BLaER1 (cell line): ENCODE data around the gene FNDC1.

Experiments
- H3K27ac ChIP-seq: shearing (Covaris generic); formaldehyde crosslinking; 2 replicates; pipeline ENCODE4 v1.8.1; 2022
- H3K27me3 ChIP-seq: shearing (Covaris generic); formaldehyde crosslinking; 2 replicates; pipeline ENCODE4 v1.8.1; 2022
- H3K36me3 ChIP-seq: shearing (Covaris generic); formaldehyde crosslinking; 2 replicates; pipeline ENCODE4 v1.8.1; 2022
- H3K4me1 ChIP-seq: shearing (Covaris generic); formaldehyde crosslinking; 2 replicates; pipeline ENCODE4 v1.8.1; 2022
- H3K4me2 ChIP-seq: shearing (Covaris generic); formaldehyde crosslinking; 2 replicates; pipeline ENCODE4 v1.8.1; 2022
- H3K4me3 ChIP-seq: shearing (Covaris generic); formaldehyde crosslinking; 2 replicates; pipeline ENCODE4 v1.8.1; 2022
- H3K9ac ChIP-seq: shearing (Covaris generic); formaldehyde crosslinking; 2 replicates; pipeline ENCODE4 v1.8.1; 2022
- H3K9me3 ChIP-seq: shearing (Covaris generic); formaldehyde crosslinking; 2 replicates; pipeline ENCODE4 v1.8.1; 2022
- H4K20me1 ChIP-seq: shearing (Covaris generic); formaldehyde crosslinking; 2 replicates; pipeline ENCODE4 v1.8.1; 2022
- Cebpa-rat ChIP-seq: shearing (Covaris generic); IDR thresholded peaks from 2 replicates; pipeline ENCODE4 v1.8.1; 2022

The FNDC1 gene

GRCh38 chr6:159131709-159132108 lies 37.5 kb upstream of the FNDC1 start:
- Histone ChIP-seq H3K9ac (no peak overlapping the region), H3K27me3 (no peaks in the 10 kb centered on the region), H3K4me3 (no peak overlapping the region), H4K20me1 (no peaks in the 10 kb centered on the region), H3K27ac (no peak overlapping the region), H3K9me3 (no peaks in the 10 kb centered on the region), H3K36me3 (no peaks in the 10 kb centered on the region), H3K4me2 (no peak overlapping the region), H3K4me1 (no peaks in the 10 kb centered on the region)
- no peak for TF ChIP-seq Cebpa-rat

DNA sequence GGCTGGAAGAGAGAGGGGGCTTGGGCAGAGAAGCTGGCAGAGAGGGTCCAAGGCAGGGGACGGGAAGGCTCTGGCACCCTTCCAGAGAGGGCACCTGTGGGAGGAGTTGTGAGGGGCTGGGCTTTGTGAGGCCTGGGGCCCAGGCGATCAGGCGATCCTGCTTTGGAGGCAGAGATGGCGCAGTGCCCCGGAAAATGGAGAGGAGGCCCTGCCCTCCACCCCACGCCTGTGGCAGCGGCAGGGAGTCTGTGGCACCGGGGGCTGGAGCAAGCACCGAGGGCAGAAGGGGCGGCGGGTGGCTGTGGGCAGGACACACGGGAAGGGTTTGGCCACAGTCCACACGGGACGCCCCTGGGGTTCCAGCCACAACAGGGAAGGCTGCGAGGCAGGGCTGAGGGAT lies 36.5 kb upstream of the FNDC1 start:
- Histone ChIP-seq H3K9ac (no peak overlapping the region), H3K36me3 (no peaks in the 10 kb centered on the region), H3K27me3 (no peaks in the 10 kb centered on the region), H3K27ac (no peak overlapping the region), H3K4me1 (no peaks in the 10 kb centered on the region), H3K4me2 (no peak overlapping the region), H3K4me3 (no peak overlapping the region), H4K20me1 (no peaks in the 10 kb centered on the region), H3K9me3 (no peaks in the 10 kb centered on the region)
- no peak for TF ChIP-seq Cebpa-rat

DNA sequence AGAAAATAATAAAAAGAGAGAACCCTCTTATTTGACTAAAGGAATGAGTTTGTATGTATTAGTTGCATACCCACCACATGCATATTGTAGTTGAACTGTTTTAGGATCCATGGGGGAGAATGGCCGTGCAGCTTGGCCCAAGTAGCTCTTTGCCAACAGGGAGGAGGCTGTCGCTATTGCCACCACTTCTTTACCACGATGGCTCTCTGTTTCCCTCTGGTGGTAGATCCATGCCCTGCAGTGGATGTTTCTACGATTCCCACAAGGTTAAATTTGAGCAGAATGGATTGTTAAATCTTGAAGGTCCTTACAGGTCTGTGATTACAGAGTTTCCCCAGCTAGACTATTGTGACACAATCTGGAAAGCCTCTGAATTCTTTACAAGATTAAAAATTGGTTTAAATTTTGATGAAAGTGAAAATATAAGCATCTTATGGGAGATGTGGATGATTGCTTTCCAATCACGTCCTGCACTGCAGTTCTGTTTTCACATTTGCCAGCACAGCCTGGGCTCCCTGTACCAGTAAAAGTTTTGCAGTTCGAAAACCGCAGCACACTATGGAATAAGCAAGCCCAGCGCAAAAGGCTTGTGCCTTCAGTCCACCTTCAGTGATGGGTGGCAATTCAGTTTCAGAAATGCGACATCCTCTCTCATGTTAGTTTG lies 34.4 kb upstream of the FNDC1 start:
- H3K4me1 ChIP-seq = no peaks in the 10 kb centered on the region
- no peaks in the 10 kb centered on the region for H3K36me3 ChIP-seq
- TF ChIP-seq Cebpa-rat = no peak
- H3K4me3 ChIP-seq = no peak overlapping the region
- H3K4me2 ChIP-seq = no peak overlapping the region
- H3K9me3 ChIP-seq = no peaks in the 10 kb centered on the region
- H3K9ac ChIP-seq = no peak overlapping the region
- no peaks in the 10 kb centered on the region for H3K27me3 ChIP-seq
- H4K20me1 ChIP-seq = no peaks in the 10 kb centered on the region
- H3K27ac ChIP-seq = no peak overlapping the region

- H3K27me3 ChIP-seq = no peaks in the 10 kb centered on the region
These were observed 31.5 kb upstream of the FNDC1 start for GRCh38 chr6:159137676-159138075.

DNA sequence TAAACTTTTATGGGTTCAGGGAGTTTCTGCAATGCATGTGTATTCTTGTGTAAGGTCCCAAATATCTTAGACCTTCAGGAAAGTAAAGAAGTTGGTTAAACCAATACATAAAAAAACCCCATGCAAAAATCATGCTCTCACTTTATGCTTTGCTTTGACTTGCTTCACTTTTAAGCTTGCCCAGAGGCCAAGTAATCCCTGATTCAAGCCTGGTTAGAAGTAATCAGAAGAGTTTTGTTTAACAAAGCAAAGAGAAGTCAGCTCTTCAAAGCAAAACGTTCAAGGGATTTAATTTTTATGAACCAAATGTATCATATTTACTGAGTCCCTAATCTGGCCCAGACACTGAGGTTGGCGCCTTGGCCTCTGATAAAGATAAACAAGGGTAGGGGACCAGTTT lies 26.7 kb upstream of the FNDC1 start:
- H3K36me3 ChIP-seq = no peaks in the 10 kb centered on the region
- no peak overlapping the region for H3K4me3 ChIP-seq
- H3K4me1 ChIP-seq = peaks cover 18% of the 10 kb centered on the region
- H3K9ac ChIP-seq = no peak overlapping the region
- no peaks in the 10 kb centered on the region for H3K27me3 ChIP-seq
- peak overlapping the region; percentile 42 for H3K4me2 ChIP-seq
- no peak overlapping the region for H3K27ac ChIP-seq
- peaks cover 16% of the 10 kb centered on the region for H3K9me3 ChIP-seq
- no peaks in the 10 kb centered on the region for H4K20me1 ChIP-seq
- TF ChIP-seq Cebpa-rat = no peak

More at GRCh38 chr6:159137676-159138075, 31.5 kb upstream of the FNDC1 start:
- Histone ChIP-seq H3K4me2 (no peak overlapping the region), H3K27ac (no peak overlapping the region), H3K9ac (no peak overlapping the region), H3K4me1 (peaks cover 4% of the 10 kb centered on the region), H3K9me3 (peaks cover 16% of the 10 kb centered on the region), H3K4me3 (no peak overlapping the region), H3K36me3 (no peaks in the 10 kb centered on the region), H4K20me1 (no peaks in the 10 kb centered on the region)
- TF ChIP-seq Cebpa-rat = no peak

GRCh38 chr6:159148641-159149040 lies 20.6 kb upstream of the FNDC1 start:
- TF ChIP-seq Cebpa-rat = no peak
- no peak overlapping the region for H3K27ac ChIP-seq
- H3K9ac ChIP-seq = no peak overlapping the region
- H3K4me1 ChIP-seq = peaks cover 16% of the 10 kb centered on the region
- no peaks in the 10 kb centered on the region for H3K36me3 ChIP-seq
- no peak overlapping the region for H3K4me3 ChIP-seq
- no peaks in the 10 kb centered on the region for H4K20me1 ChIP-seq
- H3K4me2 ChIP-seq = no peak overlapping the region
- no peaks in the 10 kb centered on the region for H3K27me3 ChIP-seq
- H3K9me3 ChIP-seq = no peaks in the 10 kb centered on the region

GRCh38 chr6:159149641-159150040 lies 19.6 kb upstream of the FNDC1 start:
- Histone ChIP-seq H4K20me1 (no peaks in the 10 kb centered on the region), H3K9ac (no peak overlapping the region), H3K9me3 (no peaks in the 10 kb centered on the region), H3K27me3 (no peaks in the 10 kb centered on the region), H3K36me3 (no peaks in the 10 kb centered on the region), H3K4me3 (no peak overlapping the region), H3K4me1 (peaks cover 11% of the 10 kb centered on the region), H3K4me2 (no peak overlapping the region), H3K27ac (no peak overlapping the region)
- TF ChIP-seq Cebpa-rat = no peak

DNA sequence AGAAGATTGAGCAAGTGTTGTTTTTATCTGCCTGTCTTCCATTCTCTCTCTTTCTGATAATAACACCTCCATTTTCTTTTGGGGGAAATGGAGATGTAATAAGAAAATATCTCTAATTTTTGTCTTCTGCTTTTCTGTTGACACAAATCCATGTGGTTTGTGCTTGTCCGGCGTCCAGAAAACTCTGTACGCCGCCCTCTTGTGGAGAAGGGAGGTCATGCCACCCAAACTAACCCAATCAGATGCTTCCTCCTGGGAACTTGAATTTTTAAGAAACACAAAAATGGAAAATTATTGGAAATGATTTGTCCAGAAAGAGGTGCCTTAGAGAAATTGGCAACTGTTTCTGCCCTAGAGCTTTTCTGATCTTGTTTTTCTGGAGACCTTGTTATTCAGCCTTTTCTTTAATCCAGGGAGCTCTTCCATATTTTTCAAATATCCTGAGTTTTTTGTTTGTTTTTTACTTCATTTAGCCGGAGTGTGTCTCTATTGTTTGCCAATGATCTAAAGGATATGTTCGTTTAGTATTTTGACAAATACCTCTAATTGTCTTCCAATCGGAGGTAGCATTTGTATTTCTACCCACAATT lies 17.8 kb upstream of the FNDC1 start:
- Histone ChIP-seq H3K9me3 (peaks cover 15% of the 10 kb centered on the region), H3K4me1 (peaks cover 11% of the 10 kb centered on the region), H3K9ac (no peak overlapping the region), H3K4me2 (no peak overlapping the region), H3K27me3 (no peaks in the 10 kb centered on the region), H4K20me1 (no peaks in the 10 kb centered on the region), H3K27ac (no peak overlapping the region), H3K4me3 (no peak overlapping the region), H3K36me3 (no peaks in the 10 kb centered on the region)
- TF ChIP-seq Cebpa-rat = no peak

DNA sequence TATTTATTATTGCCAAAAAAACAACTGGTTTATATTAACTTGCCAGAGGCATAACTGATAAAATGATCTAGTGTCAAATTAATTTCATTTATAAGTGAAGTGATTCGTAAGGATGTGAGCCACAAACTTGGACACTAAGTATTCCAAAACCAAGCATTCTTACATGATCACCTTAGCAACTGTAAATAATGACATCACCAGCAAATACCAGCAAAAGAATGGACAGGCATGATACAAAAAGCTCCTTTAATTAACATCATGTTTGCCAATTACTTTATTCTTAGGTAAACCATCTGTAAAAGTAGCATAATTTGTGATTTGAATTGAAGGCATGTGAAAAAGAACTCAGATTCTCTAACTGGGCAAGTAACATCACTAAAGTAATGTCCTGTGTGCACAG lies 17.2 kb upstream of the FNDC1 start:
- Histone ChIP-seq H4K20me1 (no peaks in the 10 kb centered on the region), H3K27me3 (no peaks in the 10 kb centered on the region), H3K9me3 (peaks cover 22% of the 10 kb centered on the region), H3K4me2 (no peak overlapping the region), H3K27ac (no peak overlapping the region), H3K4me1 (peaks cover 11% of the 10 kb centered on the region), H3K9ac (no peak overlapping the region), H3K36me3 (no peaks in the 10 kb centered on the region), H3K4me3 (no peak overlapping the region)
- no peak for TF ChIP-seq Cebpa-rat

DNA sequence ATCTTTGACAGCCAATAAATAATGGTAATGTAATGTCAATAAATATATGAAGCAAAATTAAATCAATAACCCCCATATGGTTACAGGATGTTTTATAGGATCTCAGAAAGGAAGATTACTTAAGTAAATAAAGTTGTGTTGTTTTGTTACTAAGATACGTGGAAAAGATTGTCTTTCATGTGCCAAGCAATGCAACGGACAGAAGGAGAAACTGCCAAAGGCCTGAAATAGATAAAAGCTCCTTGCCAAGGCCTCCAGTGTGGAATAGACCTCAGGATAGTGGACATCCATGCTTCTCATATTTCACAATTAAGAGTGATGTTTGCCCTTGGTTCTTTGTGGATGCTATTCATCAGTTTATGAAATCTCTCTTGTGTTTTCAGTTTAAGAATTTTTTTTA lies 16.4 kb upstream of the FNDC1 start:
- H3K9ac ChIP-seq = no peak overlapping the region
- no peak overlapping the region for H3K4me3 ChIP-seq
- no peak overlapping the region for H3K4me2 ChIP-seq
- H3K36me3 ChIP-seq = no peaks in the 10 kb centered on the region
- H3K4me1 ChIP-seq = peaks cover 11% of the 10 kb centered on the region
- peaks cover 24% of the 10 kb centered on the region for H3K9me3 ChIP-seq
- no peaks in the 10 kb centered on the region for H3K27me3 ChIP-seq
- H3K27ac ChIP-seq = no peak overlapping the region
- no peak for TF ChIP-seq Cebpa-rat
- no peaks in the 10 kb centered on the region for H4K20me1 ChIP-seq
